IPS-15b (cell line): ENCODE results near the gene JAK3.
"Not testable (repeated sequence)": the region's sequence is repeated elsewhere in the genome, so short reads cannot be mapped to it uniquely, and the experiment has no call there.

Source experiments
- H3K27me3 ChIP-seq: one replicate; pipeline ENCODE4 v1.6.1; 2013; ENCODE audit warnings: low read length; ENCODE audit not compliant: control insufficient read depth, insufficient read depth
- H3K36me3 ChIP-seq: one replicate; pipeline ENCODE4 v1.6.1; 2013; ENCODE audit warnings: low read length; ENCODE audit not compliant: control insufficient read depth, insufficient read depth
- H3K4me1 ChIP-seq: one replicate; pipeline ENCODE4 v1.6.1; 2013; ENCODE audit warnings: mild to moderate bottlenecking, low read length; ENCODE audit not compliant: control insufficient read depth, insufficient read depth
- H3K4me3 ChIP-seq: one replicate; pipeline ENCODE4 v1.5.1; 2013; ENCODE audit warnings: low read depth, low read length
- H3K9ac ChIP-seq: one replicate; pipeline ENCODE4 v1.6.1; 2013; ENCODE audit warnings: low read depth, mild to moderate bottlenecking, low read length
- H3K9me3 ChIP-seq: one replicate; pipeline ENCODE4 v1.6.1; 2013; ENCODE audit warnings: mild to moderate bottlenecking, low read length; ENCODE audit not compliant: control insufficient read depth, insufficient read depth

Gene JAK3

GRCh38 chr19:17811103-17811502 is 36.7 kb downstream of the JAK3 start:
- H3K4me3 ChIP-seq = no peak overlapping the region
- H3K4me1 ChIP-seq = no peaks in the 10 kb centered on the region
- H3K27me3 ChIP-seq = no peaks in the 10 kb centered on the region
- no peak overlapping the region for H3K9ac ChIP-seq
- no peaks in the 10 kb centered on the region for H3K9me3 ChIP-seq
- H3K36me3 ChIP-seq = no peaks in the 10 kb centered on the region

- H3K9me3 ChIP-seq = no peaks in the 10 kb centered on the region
- no peak overlapping the region for H3K9ac ChIP-seq
- no peaks in the 10 kb centered on the region for H3K36me3 ChIP-seq
- no peak overlapping the region for H3K4me3 ChIP-seq
- no peaks in the 10 kb centered on the region for H3K4me1 ChIP-seq
- H3K27me3 ChIP-seq = no peaks in the 10 kb centered on the region
Measured at GRCh38 chr19:17807731-17808316, 40.0 kb downstream of the JAK3 start.

GRCh38 chr19:17806945-17807344 is 40.8 kb downstream of the JAK3 start:
- Histone ChIP-seq H3K9ac (no peak overlapping the region), H3K27me3 (no peaks in the 10 kb centered on the region)

GRCh38 chr19:17805427-17805826 is 42.4 kb downstream of the JAK3 start:
- no peaks in the 10 kb centered on the region for H3K4me1 ChIP-seq
- no peak overlapping the region for H3K9ac ChIP-seq
- H3K36me3 ChIP-seq = no peaks in the 10 kb centered on the region
- no peak overlapping the region for H3K4me3 ChIP-seq
- no peaks in the 10 kb centered on the region for H3K27me3 ChIP-seq
- H3K9me3 ChIP-seq = no peaks in the 10 kb centered on the region

More at GRCh38 chr19:17806945-17807344, 40.8 kb downstream of the JAK3 start:
- Histone ChIP-seq H3K9me3 (no peaks in the 10 kb centered on the region), H3K4me3 (no peak overlapping the region), H3K4me1 (no peaks in the 10 kb centered on the region), H3K36me3 (no peaks in the 10 kb centered on the region)

- Histone ChIP-seq H3K4me1 (no peaks in the 10 kb centered on the region), H3K9me3 (no peaks in the 10 kb centered on the region), H3K9ac (no peak overlapping the region)
Measured at GRCh38 chr19:17803264-17803896, 44.4 kb downstream of the JAK3 start.

GRCh38 chr19:17802137-17802858 is 45.5 kb downstream of the JAK3 start:
- Histone ChIP-seq H3K4me3 (no peak overlapping the region), H3K9ac (no peak overlapping the region), H3K27me3 (no peaks in the 10 kb centered on the region), H3K4me1 (no peaks in the 10 kb centered on the region), H3K9me3 (no peaks in the 10 kb centered on the region), H3K36me3 (no peaks in the 10 kb centered on the region)

More at GRCh38 chr19:17803264-17803896, 44.4 kb downstream of the JAK3 start:
- H3K27me3 ChIP-seq = no peaks in the 10 kb centered on the region
- no peak overlapping the region for H3K4me3 ChIP-seq
- H3K36me3 ChIP-seq = no peaks in the 10 kb centered on the region

GRCh38 chr19:17798599-17798998 is 49.2 kb downstream of the JAK3 start:
- H3K36me3 ChIP-seq, H3K9ac ChIP-seq, H3K9me3 ChIP-seq, H3K4me1 ChIP-seq, H3K4me3 ChIP-seq, H3K27me3 ChIP-seq: not testable (repeated sequence)

- no peaks in the 10 kb centered on the region for H3K9me3 ChIP-seq
- no peaks in the 10 kb centered on the region for H3K36me3 ChIP-seq
- H3K4me1 ChIP-seq = no peaks in the 10 kb centered on the region
- peaks cover 2% of the 10 kb centered on the region for H3K27me3 ChIP-seq
- no peak overlapping the region for H3K4me3 ChIP-seq
- H3K9ac ChIP-seq = no peak overlapping the region
Measured at GRCh38 chr19:17797424-17798201, 50.2 kb downstream of the JAK3 start.

GRCh38 chr19:17796838-17797423 is 50.9 kb downstream of the JAK3 start:
- Histone ChIP-seq H3K36me3 (no peaks in the 10 kb centered on the region), H3K9me3 (no peaks in the 10 kb centered on the region), H3K4me1 (no peaks in the 10 kb centered on the region), H3K4me3 (no peak overlapping the region), H3K9ac (no peak overlapping the region), H3K27me3 (peaks cover 2% of the 10 kb centered on the region)

GRCh38 chr19:17796013-17796837 is 51.6 kb downstream of the JAK3 start:
- no peak overlapping the region for H3K9ac ChIP-seq
- H3K36me3 ChIP-seq = no peaks in the 10 kb centered on the region
- H3K4me1 ChIP-seq = no peaks in the 10 kb centered on the region
- H3K9me3 ChIP-seq = no peaks in the 10 kb centered on the region
- H3K4me3 ChIP-seq = no peak overlapping the region
- peaks cover 2% of the 10 kb centered on the region for H3K27me3 ChIP-seq

GRCh38 chr19:17795495-17795856 is 52.3 kb downstream of the JAK3 start:
- H3K27me3 ChIP-seq = peaks cover 2% of the 10 kb centered on the region

More at GRCh38 chr19:17795495-17795856, 52.3 kb downstream of the JAK3 start:
- Histone ChIP-seq H3K9me3 (no peaks in the 10 kb centered on the region), H3K4me1 (no peaks in the 10 kb centered on the region), H3K9ac (no peak overlapping the region), H3K4me3 (peak overlapping the region; percentile 75), H3K36me3 (no peaks in the 10 kb centered on the region)
